ENCODE data around the gene IGSF8. TPM values are rescaled to one million over a fixed set of nuclear protein-coding genes. Genes with fewer than 3 reads are reported as not detected.

IGSF8 gene
- polyA plus RNA-seq, 1 of the 3 experiments (the other 2 are of a cell fraction): 67.9 TPM

Other genes starting within 250 kb of the IGSF8 start
- gene VSIG8, start 236.0 kb downstream of the IGSF8 start, polyA plus RNA-seq (2012; rRNA removed): not detected in 2 replicates
- gene CFAP45, start 198.5 kb downstream of the IGSF8 start, polyA plus RNA-seq (2012; rRNA removed): 0.57 and 0.74 TPM in 2 replicates
- 625 and 646 TPM in 2 replicates for gene TAGLN2, start 173.1 kb downstream of the IGSF8 start, polyA plus RNA-seq (2012; rRNA removed)
- 0.86 and 2.4 TPM in 2 replicates for gene IGSF9, start 153.0 kb downstream of the IGSF8 start, polyA plus RNA-seq (2012; rRNA removed)
- gene SLAMF9, start 144.4 kb downstream of the IGSF8 start, polyA plus RNA-seq (2012; rRNA removed): 0.12 and 0.19 TPM in 2 replicates
- 4.0 and 5.1 TPM in 2 replicates for gene PIGM, start 66.6 kb downstream of the IGSF8 start, polyA plus RNA-seq (2012; rRNA removed)
- gene KCNJ10, start 28.5 kb downstream of the IGSF8 start, polyA plus RNA-seq (2012; rRNA removed): 0.03 TPM in 1 of 2 replicates, not detected in the other
- gene KCNJ9, start 17.1 kb downstream of the IGSF8 start, polyA plus RNA-seq (2012; rRNA removed): 0.02 and 0.05 TPM in 2 replicates
- 0.07 and 0.10 TPM in 2 replicates for gene ATP1A2, start 17.1 kb upstream of the IGSF8 start, polyA plus RNA-seq (2012; rRNA removed)
- not detected in 2 replicates for gene ATP1A4, start 53.0 kb upstream of the IGSF8 start, polyA plus RNA-seq (2012; rRNA removed)
- gene CASQ1, start 92.0 kb upstream of the IGSF8 start, polyA plus RNA-seq (2012; rRNA removed): 0.08 and 0.18 TPM in 2 replicates
- 322 and 382 TPM in 2 replicates for gene PEA15, start 106.8 kb upstream of the IGSF8 start, polyA plus RNA-seq (2012; rRNA removed)
- gene DCAF8, start 163.9 kb upstream of the IGSF8 start, polyA plus RNA-seq (2012; rRNA removed): 108 and 150 TPM in 2 replicates
- gene PEX19, start 186.5 kb upstream of the IGSF8 start, polyA plus RNA-seq (2012; rRNA removed): 31.4 and 52.1 TPM in 2 replicates
- 91.4 and 122 TPM in 2 replicates for gene COPA, start 244.6 kb upstream of the IGSF8 start, polyA plus RNA-seq (2012; rRNA removed)
- gene NCSTN, start 244.8 kb upstream of the IGSF8 start, polyA plus RNA-seq (2012; rRNA removed): 165 and 226 TPM in 2 replicates

Data from SK-N-SH (cell line).